Right atrium auricular region (tissue), 2 donors: ENCODE data around the gene RAB40A. TPM values are rescaled to one million over a fixed set of nuclear protein-coding genes. Genes with fewer than 3 reads are reported as not detected.
"Not testable (repeated sequence)": the region's sequence is repeated elsewhere in the genome, so short reads cannot be mapped to it uniquely, and the experiment has no call there.

ENCODE experiments used
- DNase-seq: peaks from one replicate; pipeline ENCODE4 v3.0.0-alpha.2; 2019; ENCODE audit warnings: low spot score
- H3K27ac ChIP-seq, 2 donors: fragments of 200-600 bp; sonication (generic); 1 replicate in 1 of 2; 2 replicates in 1 of 2; pipeline ENCODE4 v1.5.1; 2016 to 2019
- H3K27me3 ChIP-seq, 2 donors: fragments of 200-600 bp; sonication (generic); one replicate each; pipeline versions ENCODE4 v1.5.1 to v1.6.0; 2017 to 2019
- H3K36me3 ChIP-seq: fragments of 200-600 bp; sonication (generic); one replicate; pipeline ENCODE4 v1.5.1; 2016
- H3K4me1 ChIP-seq, 2 donors: fragments of 200-600 bp; sonication (generic); one replicate each; pipeline versions ENCODE4 v1.5.1 to v1.6.0; 2017 to 2019
- H3K4me3 ChIP-seq, 2 donors: fragments of 200-600 bp; sonication (generic); 1 replicate in 1 of 2; 2 replicates in 1 of 2; pipeline ENCODE4 v1.5.1; 2017 to 2019; ENCODE audit warnings: mild to moderate bottlenecking in 1 of 2, moderate library complexity in 1 of 2
- H3K9me3 ChIP-seq, 2 donors: fragments of 200-600 bp; sonication (generic); one replicate each; pipeline ENCODE4 v1.5.1; 2019
- total RNA-seq, 2 donors: library from RNA; depleted of rRNA; stranded (reverse); fragments of >200 nt; gene quantifications; one replicate each; pipeline ENCODE4 v1.1.0, GENCODE V29; 2016
- TF ChIP-seq, protein P1 (sequence below), 2 donors: fragments of 200-600 bp; sonication (generic); IDR thresholded peaks; one replicate each; pipeline ENCODE4 v1.5.1; 2019; ENCODE audit warnings: antibody characterized with exemption in 2 of 2

Gene RAB40A
- total RNA-seq, 2 donors from 2014 or later, result 0.31 TPM; not detected in 1

- Histone ChIP-seq H3K27me3 (no peaks in the 10 kb centered on the region), H3K4me1 (no peaks in the 10 kb centered on the region), H3K27ac (no peak overlapping the region), H3K36me3 (no peaks in the 10 kb centered on the region), H3K9me3 (no peaks in the 10 kb centered on the region), H3K4me3 (no peak overlapping the region)
- TF ChIP-seq, protein P1, sequence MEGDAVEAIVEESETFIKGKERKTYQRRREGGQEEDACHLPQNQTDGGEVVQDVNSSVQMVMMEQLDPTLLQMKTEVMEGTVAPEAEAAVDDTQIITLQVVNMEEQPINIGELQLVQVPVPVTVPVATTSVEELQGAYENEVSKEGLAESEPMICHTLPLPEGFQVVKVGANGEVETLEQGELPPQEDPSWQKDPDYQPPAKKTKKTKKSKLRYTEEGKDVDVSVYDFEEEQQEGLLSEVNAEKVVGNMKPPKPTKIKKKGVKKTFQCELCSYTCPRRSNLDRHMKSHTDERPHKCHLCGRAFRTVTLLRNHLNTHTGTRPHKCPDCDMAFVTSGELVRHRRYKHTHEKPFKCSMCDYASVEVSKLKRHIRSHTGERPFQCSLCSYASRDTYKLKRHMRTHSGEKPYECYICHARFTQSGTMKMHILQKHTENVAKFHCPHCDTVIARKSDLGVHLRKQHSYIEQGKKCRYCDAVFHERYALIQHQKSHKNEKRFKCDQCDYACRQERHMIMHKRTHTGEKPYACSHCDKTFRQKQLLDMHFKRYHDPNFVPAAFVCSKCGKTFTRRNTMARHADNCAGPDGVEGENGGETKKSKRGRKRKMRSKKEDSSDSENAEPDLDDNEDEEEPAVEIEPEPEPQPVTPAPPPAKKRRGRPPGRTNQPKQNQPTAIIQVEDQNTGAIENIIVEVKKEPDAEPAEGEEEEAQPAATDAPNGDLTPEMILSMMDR (IDR thresholded peaks at IDR 0.05), result no peak
- DNase-seq, result no peak
These were observed 43.9 kb downstream of the RAB40A start for GRCh38 chrX:103475381-103475780.

- not testable (repeated sequence) for H3K27ac ChIP-seq, H3K4me1 ChIP-seq, DNase-seq, H3K4me3 ChIP-seq, H3K27me3 ChIP-seq, H3K36me3 ChIP-seq, H3K9me3 ChIP-seq
These were observed 49.3 kb downstream of the RAB40A start for GRCh38 chrX:103469977-103470376.

DNA sequence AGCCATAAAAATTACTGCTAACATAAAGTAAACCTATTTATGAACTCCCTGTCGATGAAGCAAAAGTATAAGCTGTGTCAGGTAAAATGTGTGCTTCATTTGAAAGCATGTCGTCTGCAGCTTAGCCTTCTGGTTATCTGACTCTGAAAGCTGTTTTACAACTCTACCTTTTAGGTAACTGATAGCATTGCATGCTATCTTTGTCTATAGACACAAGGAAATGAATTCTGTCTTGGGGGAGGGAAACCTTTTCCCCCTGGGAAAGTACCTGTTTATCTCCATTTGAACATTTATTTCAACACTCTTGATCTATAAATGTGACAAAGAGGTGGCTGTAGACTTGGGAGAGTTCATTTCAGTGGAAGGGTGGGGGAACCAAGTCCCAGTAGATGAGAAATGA is 51.4 kb downstream of the RAB40A start:
- H3K27me3 ChIP-seq, result no peaks in the 10 kb centered on the region

GRCh38 chrX:103467156-103467555 is 52.1 kb downstream of the RAB40A start:
- DNase-seq, result no peak
- Histone ChIP-seq H3K9me3 (no peaks in the 10 kb centered on the region), H3K4me1 (no peaks in the 10 kb centered on the region), H3K27me3 (no peaks in the 10 kb centered on the region), H3K4me3 (no peak overlapping the region), H3K36me3 (no peaks in the 10 kb centered on the region), H3K27ac (no peak overlapping the region)
- TF ChIP-seq, protein P1 (IDR thresholded peaks at IDR 0.05), result no peak

More for the DNA sequence above, 51.4 kb downstream of the RAB40A start:
- TF ChIP-seq, protein P1 (IDR thresholded peaks at IDR 0.05), result no peak
- no peaks in the 10 kb centered on the region for H3K36me3 ChIP-seq
- H3K4me1 ChIP-seq, result no peaks in the 10 kb centered on the region
- H3K9me3 ChIP-seq, result no peaks in the 10 kb centered on the region
- DNase-seq, result no peak
- no peak overlapping the region for H3K27ac ChIP-seq
- no peak overlapping the region for H3K4me3 ChIP-seq

DNA sequence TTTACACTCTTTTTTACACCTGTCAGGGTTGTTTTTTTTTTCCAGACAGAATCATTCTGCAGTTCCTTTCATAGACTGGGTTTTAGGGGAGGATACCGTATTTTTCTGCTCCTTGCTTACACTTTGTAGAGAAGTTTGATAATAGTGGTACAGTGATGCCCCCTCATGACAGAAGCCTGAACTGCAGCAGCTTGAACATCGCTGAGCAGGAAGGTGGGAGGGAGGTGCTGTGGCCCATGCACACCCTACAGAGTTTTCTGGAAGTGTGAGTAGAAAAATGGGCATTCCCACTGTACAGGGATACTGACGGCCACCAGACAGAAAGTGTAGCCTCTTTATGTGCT is 54.5 kb downstream of the RAB40A start:
- H3K9me3 ChIP-seq, result no peaks in the 10 kb centered on the region
- no peaks in the 10 kb centered on the region for H3K27me3 ChIP-seq
- H3K27ac ChIP-seq, result no peak overlapping the region
- no peaks in the 10 kb centered on the region for H3K36me3 ChIP-seq
- peak overlapping the region; percentile 1 to 31 for H3K4me3 ChIP-seq
- DNase-seq, result peak; percentile 71
- H3K4me1 ChIP-seq, result no peaks in the 10 kb centered on the region
- TF ChIP-seq, protein P1 (IDR thresholded peaks at IDR 0.05), result peak; percentile 64 to 77

- no peaks in the 10 kb centered on the region for H3K36me3 ChIP-seq
- no peak for DNase-seq
- TF ChIP-seq, protein P1 (IDR thresholded peaks at IDR 0.05), result peak in 1 of 2 donors; percentile 32
- H3K4me1 ChIP-seq, result no peaks in the 10 kb centered on the region
- H3K27me3 ChIP-seq, result no peaks in the 10 kb centered on the region
- H3K27ac ChIP-seq, result no peak overlapping the region
- peak overlapping the region; percentile 1 to 31 for H3K4me3 ChIP-seq
- no peaks in the 10 kb centered on the region for H3K9me3 ChIP-seq
These were observed 55.1 kb downstream of the RAB40A start for GRCh38 chrX:103464072-103464773.
